ENCODE data around the gene BIRC3. TPM values are rescaled to one million over a fixed set of nuclear protein-coding genes. Genes with fewer than 3 reads are reported as not detected.
"Not testable (repeated sequence)": the region's sequence is repeated elsewhere in the genome, so short reads cannot be mapped to it uniquely, and the experiment has no call there.

Gene BIRC3
- total RNA-seq, 1 donor from 2014 or later, result 1.0 TPM

- H3K27ac Mint-ChIP-seq (ENCODE audit: unreplicated experiment), result no peak overlapping the region
- no peak overlapping the region for H3K4me3 Mint-ChIP-seq (ENCODE audit: unreplicated experiment)
- DNase-seq (ENCODE audit: extremely low spot score, unreplicated experiment), result no peak
- H3K27me3 Mint-ChIP-seq (ENCODE audit: unreplicated experiment), result no peaks in the 10 kb centered on the region
- TF ChIP-seq, protein P1, sequence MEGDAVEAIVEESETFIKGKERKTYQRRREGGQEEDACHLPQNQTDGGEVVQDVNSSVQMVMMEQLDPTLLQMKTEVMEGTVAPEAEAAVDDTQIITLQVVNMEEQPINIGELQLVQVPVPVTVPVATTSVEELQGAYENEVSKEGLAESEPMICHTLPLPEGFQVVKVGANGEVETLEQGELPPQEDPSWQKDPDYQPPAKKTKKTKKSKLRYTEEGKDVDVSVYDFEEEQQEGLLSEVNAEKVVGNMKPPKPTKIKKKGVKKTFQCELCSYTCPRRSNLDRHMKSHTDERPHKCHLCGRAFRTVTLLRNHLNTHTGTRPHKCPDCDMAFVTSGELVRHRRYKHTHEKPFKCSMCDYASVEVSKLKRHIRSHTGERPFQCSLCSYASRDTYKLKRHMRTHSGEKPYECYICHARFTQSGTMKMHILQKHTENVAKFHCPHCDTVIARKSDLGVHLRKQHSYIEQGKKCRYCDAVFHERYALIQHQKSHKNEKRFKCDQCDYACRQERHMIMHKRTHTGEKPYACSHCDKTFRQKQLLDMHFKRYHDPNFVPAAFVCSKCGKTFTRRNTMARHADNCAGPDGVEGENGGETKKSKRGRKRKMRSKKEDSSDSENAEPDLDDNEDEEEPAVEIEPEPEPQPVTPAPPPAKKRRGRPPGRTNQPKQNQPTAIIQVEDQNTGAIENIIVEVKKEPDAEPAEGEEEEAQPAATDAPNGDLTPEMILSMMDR (IDR thresholded peaks at IDR 0.05), result no peak
- no peaks in the 10 kb centered on the region for H3K9me3 Mint-ChIP-seq (ENCODE audit: unreplicated experiment)
- peaks cover 9% of the 10 kb centered on the region for H3K4me1 Mint-ChIP-seq (ENCODE audit: unreplicated experiment)
- H3K36me3 Mint-ChIP-seq (ENCODE audit: unreplicated experiment), result no peaks in the 10 kb centered on the region
Measured at GRCh38 chr11:102295045-102295444, 22.2 kb upstream of the BIRC3 start.

- not testable (repeated sequence) for H3K4me1 Mint-ChIP-seq (ENCODE audit: unreplicated experiment); H3K27me3 Mint-ChIP-seq (ENCODE audit: unreplicated experiment); DNase-seq (ENCODE audit: extremely low spot score, unreplicated experiment); H3K4me3 Mint-ChIP-seq (ENCODE audit: unreplicated experiment); H3K36me3 Mint-ChIP-seq (ENCODE audit: unreplicated experiment); H3K27ac Mint-ChIP-seq (ENCODE audit: unreplicated experiment); H3K9me3 Mint-ChIP-seq (ENCODE audit: unreplicated experiment)
Measured at GRCh38 chr11:102296757-102297156, 20.5 kb upstream of the BIRC3 start.

- H3K4me3 Mint-ChIP-seq (ENCODE audit: unreplicated experiment); H3K4me1 Mint-ChIP-seq (ENCODE audit: unreplicated experiment); H3K27ac Mint-ChIP-seq (ENCODE audit: unreplicated experiment); DNase-seq (ENCODE audit: extremely low spot score, unreplicated experiment); H3K36me3 Mint-ChIP-seq (ENCODE audit: unreplicated experiment); H3K27me3 Mint-ChIP-seq (ENCODE audit: unreplicated experiment): not testable (repeated sequence)
- H3K9me3 Mint-ChIP-seq (ENCODE audit: unreplicated experiment), result peaks cover 17% of the 10 kb centered on the region
Measured at GRCh38 chr11:102300837-102301236, 16.4 kb upstream of the BIRC3 start.

GRCh38 chr11:102302241-102302640 lies 15.0 kb upstream of the BIRC3 start:
- TF ChIP-seq, protein P1 (IDR thresholded peaks at IDR 0.05), result no peak
- Mint-ChIP-seq H3K27me3 (ENCODE audit: unreplicated experiment) (no peaks in the 10 kb centered on the region), H3K4me3 (ENCODE audit: unreplicated experiment) (no peak overlapping the region), H3K36me3 (ENCODE audit: unreplicated experiment) (no peaks in the 10 kb centered on the region), H3K4me1 (ENCODE audit: unreplicated experiment) (peaks cover 18% of the 10 kb centered on the region), H3K27ac (ENCODE audit: unreplicated experiment) (no peak overlapping the region), H3K9me3 (ENCODE audit: unreplicated experiment) (peaks cover 17% of the 10 kb centered on the region)
- no peak for DNase-seq (ENCODE audit: extremely low spot score, unreplicated experiment)

- no peak for DNase-seq (ENCODE audit: extremely low spot score, unreplicated experiment)
- Mint-ChIP-seq H3K9me3 (ENCODE audit: unreplicated experiment) (peaks cover 17% of the 10 kb centered on the region), H3K36me3 (ENCODE audit: unreplicated experiment) (no peaks in the 10 kb centered on the region), H3K27me3 (ENCODE audit: unreplicated experiment) (no peaks in the 10 kb centered on the region), H3K4me1 (ENCODE audit: unreplicated experiment) (peaks cover 20% of the 10 kb centered on the region), H3K4me3 (ENCODE audit: unreplicated experiment) (no peak overlapping the region), H3K27ac (ENCODE audit: unreplicated experiment) (no peak overlapping the region)
- TF ChIP-seq, protein P1 (IDR thresholded peaks at IDR 0.05), result no peak
Measured at GRCh38 chr11:102304686-102305085, 12.6 kb upstream of the BIRC3 start.

GRCh38 chr11:102305352-102306047 lies 11.8 kb upstream of the BIRC3 start:
- DNase-seq (ENCODE audit: extremely low spot score, unreplicated experiment), result no peak
- Mint-ChIP-seq H3K4me3 (ENCODE audit: unreplicated experiment) (no peak overlapping the region), H3K9me3 (ENCODE audit: unreplicated experiment) (peaks cover 17% of the 10 kb centered on the region), H3K4me1 (ENCODE audit: unreplicated experiment) (peaks cover 20% of the 10 kb centered on the region), H3K36me3 (ENCODE audit: unreplicated experiment) (no peaks in the 10 kb centered on the region), H3K27me3 (ENCODE audit: unreplicated experiment) (no peaks in the 10 kb centered on the region), H3K27ac (ENCODE audit: unreplicated experiment) (no peak overlapping the region)
- TF ChIP-seq, protein P1 (IDR thresholded peaks at IDR 0.05), result no peak
